Testis (tissue), 2 donors: ENCODE data around the gene P4HTM.

Source experiments
- POLR2A ChIP-seq: fragments of 450-650 bp; IDR thresholded peaks from one replicate; pipeline ENCODE4 v1.6.1; 2017; ENCODE audit warnings: antibody characterized with exemption, mild to moderate bottlenecking, moderate library complexity
- TF ChIP-seq, protein P1 (sequence below), 3 experiments: fragments of 450-650 bp in 2 of 3; fragments of 200-600 bp in 1 of 3; sonication (generic) in 1 of 3; IDR thresholded peaks; one replicate each; pipeline ENCODE4 v1.5.1; 2016 to 2019; ENCODE audit warnings: antibody characterized with exemption in 3 of 3, mild to moderate bottlenecking in 2 of 3, moderate library complexity in 1 of 3

DNA sequence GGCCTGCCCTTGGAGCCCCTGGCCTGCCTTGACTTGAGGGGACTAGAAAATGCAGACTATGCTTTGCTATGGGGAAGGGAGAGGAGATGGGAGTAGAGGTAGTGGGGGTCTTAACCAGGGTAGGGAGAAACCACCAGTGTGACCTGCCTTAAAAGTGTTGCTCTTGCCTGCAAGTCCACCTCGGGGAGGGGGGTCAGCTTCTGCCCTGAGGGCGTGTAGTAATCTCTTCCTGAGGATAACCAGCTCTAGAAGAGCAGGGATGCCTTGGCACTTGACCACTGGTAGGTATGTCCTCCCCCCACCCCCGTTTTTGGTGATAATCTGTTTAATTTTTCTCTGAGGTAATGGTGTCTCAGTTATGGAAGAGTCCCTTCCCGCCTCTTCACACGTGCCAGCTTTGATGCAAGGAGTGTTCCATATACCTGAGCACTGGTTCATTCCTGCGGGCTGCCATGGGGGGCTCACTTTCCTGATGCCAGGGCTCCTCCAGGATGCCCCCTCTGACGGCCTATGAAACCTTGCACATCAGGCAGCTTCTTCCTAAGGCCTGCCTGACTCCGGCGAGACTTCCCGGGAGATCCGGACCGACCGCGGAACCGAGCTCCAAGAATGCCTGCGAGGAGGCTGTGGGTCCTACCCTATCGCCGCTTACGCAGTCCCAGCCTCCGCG is 780 bp upstream of the P4HTM start:
- TF ChIP-seq, protein P1, sequence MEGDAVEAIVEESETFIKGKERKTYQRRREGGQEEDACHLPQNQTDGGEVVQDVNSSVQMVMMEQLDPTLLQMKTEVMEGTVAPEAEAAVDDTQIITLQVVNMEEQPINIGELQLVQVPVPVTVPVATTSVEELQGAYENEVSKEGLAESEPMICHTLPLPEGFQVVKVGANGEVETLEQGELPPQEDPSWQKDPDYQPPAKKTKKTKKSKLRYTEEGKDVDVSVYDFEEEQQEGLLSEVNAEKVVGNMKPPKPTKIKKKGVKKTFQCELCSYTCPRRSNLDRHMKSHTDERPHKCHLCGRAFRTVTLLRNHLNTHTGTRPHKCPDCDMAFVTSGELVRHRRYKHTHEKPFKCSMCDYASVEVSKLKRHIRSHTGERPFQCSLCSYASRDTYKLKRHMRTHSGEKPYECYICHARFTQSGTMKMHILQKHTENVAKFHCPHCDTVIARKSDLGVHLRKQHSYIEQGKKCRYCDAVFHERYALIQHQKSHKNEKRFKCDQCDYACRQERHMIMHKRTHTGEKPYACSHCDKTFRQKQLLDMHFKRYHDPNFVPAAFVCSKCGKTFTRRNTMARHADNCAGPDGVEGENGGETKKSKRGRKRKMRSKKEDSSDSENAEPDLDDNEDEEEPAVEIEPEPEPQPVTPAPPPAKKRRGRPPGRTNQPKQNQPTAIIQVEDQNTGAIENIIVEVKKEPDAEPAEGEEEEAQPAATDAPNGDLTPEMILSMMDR (IDR thresholded peaks at IDR 0.05) = no peak
- no peak for TF ChIP-seq POLR2A
